Astrocyte of the hippocampus (primary cell): ENCODE results near the gene NECAP2.
A peak's percentile ranks its signal among the peaks of the same experiment; 100 is the strongest.

Experiments
- DNase-seq: peaks from one replicate; pipeline ENCODE4 v3.0.0; 2011; ENCODE audit warnings: low read depth, low spot score

The NECAP2 gene, protein sequence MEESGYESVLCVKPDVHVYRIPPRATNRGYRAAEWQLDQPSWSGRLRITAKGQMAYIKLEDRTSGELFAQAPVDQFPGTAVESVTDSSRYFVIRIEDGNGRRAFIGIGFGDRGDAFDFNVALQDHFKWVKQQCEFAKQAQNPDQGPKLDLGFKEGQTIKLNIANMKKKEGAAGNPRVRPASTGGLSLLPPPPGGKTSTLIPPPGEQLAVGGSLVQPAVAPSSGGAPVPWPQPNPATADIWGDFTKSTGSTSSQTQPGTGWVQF

DNA sequence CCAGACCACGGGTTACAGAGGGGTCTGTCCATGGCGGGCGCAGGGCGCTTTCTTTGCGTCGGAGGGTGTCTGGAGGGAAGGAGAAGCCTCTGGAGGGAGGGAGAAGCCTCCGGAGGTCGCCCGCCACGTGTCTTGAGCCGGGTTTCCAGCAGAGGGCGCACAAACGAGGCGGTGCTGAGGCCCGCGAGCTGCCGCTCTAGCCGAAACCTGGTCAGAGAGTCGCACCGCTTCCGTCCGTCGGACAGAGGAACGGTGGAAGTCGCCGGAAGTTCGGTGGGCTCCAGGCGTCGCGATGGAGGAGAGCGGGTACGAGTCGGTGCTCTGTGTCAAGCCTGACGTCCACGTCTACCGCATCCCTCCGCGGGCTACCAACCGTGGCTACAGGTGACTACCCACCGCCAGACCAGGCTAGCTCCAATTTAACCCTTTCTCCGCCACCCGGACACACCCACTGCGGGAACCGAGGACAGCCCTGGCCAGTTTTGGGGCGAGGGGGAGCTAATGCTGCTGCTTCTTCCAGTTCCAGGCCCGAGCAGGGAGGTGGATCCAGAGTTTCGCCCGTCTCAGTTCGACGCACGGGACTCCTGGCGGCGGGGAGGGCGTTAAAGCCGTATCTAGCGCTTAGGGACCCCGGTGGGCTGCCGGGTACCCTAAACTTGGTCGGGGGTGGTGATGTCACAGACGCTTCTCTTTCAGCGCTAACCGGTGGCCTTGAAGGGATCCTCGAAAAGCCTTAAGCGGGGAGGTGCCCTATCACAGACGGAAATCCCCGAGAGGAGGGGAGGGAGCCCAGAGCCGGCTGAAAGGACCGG, at the start of gene NECAP2:
Gene NECAP2 (plus strand): TSS at position 255 of the 812 bp plus-strand sequence. CDS start 38 bp downstream, at position 293.
- DNase-seq = peak; percentile 98

DNA sequence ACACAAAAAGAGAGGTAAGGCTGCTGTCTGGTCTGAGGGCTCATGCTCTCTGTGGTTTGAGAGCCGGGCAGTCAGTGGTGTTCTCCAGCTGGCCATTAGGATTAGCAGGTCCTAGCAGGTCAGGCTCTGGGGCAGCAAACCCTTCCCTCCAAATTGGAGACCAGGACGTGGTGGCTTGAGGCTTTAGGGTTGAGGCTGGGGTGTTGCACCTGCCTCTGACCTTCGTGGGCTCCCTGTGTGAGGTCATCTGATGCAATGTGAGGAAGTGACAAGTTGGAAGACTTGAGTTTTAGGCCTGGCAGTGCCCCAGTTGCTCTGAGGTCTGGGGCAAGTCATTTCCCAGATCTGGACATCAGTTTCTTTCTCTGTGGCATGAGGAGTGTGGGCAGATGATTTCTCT, 49.1 kb upstream of the NECAP2 start:
- DNase-seq = no peak

DNA sequence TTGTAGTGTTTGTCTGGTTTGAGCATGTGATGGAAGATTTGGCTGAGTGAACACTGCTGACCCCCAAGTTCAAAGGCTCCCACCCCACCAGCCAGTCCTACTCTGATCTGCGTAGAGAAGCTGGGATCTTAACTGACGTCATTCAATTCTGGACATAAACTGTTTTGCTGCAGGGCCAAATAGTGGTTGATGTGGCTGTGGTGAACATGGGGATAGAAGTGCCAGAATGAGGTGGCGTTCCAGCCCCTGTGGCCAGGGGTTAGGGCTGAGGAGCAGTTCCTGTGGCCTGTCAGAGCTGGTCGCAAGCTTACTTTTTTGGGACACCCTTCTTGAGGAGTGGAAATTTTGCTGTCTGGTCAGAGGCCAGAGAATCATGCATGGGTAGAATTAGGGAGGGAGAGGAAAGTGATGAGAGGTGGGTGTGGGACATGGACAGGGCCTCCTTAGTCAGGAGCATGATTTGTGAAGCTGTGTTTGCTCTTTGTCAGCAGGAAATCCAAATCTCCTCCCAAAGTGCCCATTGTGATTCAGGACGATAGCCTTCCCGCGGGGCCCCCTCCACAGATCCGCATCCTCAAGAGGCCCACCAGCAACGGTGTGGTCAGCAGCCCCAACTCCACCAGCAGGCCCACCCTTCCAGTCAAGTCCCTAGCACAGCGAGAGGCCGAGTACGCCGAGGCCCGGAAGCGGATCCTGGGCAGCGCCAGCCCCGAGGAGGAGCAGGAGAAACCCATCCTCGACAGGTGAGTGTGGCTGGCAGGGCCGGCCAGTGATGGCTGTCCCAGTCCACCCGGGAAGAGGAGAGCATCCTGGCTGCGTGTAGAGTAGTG, 47.6 kb upstream of the NECAP2 start:
- no peak for DNase-seq

DNA sequence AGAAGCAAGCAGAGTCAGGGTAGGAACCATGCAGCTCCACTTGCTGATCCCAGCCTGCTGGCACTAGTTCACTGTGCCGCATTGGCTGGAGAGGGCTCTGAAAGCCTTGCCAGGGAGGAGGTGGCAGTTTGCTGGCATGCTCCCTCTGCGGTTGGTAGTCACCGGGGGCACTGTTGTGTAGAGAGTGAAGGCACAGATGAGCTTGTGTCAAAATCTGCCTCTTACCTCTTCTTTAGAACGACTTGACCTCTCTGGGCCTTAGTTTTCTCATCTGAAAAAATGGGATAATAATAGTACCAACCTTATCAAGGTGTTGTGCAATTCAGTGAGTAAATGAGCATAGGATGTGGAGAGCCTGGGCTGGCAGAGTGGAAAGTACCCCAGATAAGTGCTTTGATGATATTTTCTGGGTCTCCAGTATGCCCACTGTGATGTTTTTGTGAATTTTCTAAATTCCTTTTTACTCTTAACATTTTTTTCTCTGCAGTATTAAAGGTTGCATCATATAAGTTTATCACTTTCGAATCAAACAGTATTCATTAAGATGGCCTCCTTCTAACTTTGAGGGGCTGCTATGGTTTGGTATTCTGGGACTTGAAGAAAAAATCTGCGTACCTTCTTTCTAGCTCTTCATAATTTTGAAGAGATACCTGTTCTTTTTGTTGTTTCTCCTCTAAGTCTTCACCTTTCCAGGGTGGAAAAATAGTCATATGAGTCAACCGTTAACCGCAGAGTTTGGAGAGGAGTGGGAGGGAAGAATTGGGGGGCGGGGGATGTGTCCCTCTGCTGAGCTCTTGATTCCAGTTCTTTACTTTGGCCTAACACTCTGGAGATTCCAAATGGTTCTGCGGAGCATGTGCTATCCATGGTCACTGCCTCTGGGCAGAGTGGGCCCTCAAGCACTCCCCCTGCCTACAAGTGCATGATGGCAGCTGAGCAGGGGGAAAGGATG, 46.7 kb upstream of the NECAP2 start:
- no peak for DNase-seq

DNA sequence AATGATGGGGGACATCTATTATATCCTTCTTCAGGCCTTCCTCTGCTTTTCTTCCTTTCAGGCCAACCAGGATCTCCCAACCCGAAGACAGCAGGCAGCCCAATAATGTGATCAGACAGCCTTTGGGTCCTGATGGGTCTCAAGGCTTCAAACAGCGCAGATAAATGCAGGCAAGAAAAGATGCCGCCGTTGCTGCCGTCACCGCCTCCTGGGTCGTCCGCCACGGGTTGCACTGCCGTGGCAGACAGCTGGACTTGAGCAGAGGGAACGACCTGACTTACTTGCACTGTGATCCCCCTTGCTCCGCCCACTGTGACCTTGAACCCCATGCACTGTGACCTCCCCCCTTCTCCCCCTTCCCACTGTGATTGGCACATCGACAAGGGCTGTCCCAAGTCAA, 45.5 kb upstream of the NECAP2 start:
- no peak for DNase-seq

DNA sequence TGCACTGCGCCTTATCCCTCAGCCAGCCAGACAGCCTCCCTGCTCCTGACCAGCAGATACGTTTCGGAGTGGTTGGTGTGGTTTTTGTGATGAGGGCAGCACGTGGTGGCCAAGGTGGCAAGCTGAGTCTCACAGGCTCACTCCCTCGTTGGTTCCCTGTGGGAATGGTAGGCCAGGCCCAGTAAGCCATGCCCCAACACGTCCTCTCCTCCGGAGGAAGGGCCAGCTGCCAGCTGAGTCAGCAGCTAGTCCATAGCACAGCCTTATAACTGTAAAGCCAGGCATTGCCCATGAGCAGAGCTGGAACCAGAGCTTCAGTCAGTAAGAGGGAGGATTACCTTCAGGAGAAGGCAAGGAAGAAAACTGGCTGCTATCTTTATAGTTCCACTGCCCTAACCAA, 43.9 kb upstream of the NECAP2 start:
- DNase-seq = peak; percentile 90

DNA sequence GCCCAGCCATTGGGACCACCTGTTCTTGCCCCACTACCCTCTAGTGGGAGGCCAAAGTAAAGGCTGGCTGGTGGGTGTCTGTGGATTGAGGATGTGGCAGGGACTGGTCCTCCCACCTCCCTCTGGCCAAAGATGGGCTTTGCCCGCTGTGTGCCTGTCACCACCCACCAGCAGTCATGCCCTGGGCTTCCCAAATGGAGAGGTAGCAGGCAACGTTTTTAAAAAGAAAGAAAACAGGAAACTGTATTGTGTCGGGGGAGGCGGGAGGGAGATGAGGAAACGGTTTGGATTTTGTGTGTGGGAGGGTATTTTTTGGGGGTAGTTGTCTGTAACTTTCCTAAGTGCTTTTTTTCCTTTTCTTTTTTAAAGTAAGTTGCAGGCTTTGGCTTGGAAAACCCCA, 43.4 kb upstream of the NECAP2 start:
- DNase-seq = no peak

DNA sequence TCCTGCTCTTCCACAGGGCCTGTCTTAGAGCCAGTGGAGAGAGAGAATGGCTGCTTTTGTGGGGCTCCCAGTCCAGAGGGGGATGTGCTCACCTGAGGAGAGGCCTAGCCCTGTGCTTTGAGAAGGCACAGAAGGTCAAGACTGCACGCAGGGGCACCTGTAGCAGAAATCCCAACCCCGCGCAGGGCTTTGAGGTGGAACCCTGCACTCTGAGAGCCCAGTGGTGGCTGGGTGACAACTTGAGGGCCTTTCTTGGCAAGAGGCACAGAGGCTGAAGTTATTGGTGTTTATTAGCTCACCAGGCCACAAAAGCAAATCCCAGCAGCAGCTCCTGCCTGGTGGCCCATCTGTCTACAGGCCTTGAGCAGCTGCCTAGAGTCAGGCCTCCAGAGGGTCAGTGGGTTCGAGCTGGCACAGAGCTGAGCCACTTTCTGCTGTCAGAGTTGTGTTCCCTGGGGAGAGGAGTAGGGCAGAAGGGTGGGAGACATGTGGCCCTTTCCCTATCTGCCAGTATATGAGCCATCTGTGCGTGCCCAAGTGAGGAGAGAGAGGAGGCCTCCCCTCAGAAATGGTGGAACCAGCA, 42.1 kb upstream of the NECAP2 start:
- DNase-seq = no peak

DNA sequence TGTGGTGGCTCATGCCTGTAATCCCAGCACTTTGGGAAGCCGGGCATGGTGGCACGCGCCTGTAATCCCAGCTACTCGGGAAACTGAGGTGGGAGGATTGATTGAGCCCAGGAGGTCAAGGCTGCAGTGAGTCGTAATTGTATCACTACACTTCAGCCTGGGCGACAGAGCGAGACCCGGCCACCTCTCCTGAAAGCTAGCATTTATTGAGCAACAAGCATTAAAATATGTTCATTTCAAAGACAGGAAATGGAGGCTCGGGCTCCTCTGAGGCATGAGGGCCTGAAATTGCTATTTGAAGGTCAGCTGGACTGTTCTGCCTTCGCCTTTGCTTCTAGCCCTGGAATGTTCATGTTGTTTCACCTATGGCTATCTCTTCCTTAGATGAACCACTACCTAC, 37.8 kb upstream of the NECAP2 start:
- DNase-seq = no peak

DNA sequence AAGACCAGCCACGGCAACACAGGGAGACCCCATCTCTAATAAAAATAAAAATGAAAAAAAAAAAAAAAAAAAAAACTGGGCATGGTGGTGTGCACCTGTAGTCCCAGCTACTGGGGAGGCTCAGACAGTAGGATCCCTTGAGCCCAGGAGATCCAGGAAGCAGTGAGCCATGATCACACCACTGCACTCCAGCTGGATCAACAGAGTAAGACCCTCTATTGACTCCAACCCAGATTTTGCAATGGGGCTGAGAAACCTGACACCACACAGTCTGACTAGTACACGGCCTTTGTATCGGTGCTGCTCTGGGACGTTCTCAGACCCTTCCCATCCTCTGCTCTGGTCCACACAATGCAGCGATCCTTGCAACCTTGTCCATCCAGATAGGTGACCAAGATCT, 35.1 kb upstream of the NECAP2 start:
- no peak for DNase-seq

DNA sequence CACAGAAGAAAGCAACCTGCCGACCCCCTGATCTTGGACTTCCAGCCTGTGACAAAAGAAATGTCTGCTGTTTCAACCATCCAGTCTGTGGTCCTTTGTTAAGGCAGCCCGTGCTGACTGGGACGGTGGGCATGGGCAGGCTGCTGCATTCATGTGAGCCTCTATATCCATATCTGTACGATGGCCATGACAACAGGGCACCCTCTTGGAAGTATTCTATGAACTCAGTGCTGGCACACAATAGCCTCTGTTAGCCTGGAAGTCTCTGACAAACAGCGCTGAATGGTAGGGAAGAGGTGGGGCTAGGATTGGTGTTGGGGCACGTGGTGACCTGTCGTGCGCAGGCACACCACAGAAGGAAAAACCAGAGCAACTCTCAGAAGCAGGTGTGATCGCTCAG, 33.7 kb upstream of the NECAP2 start:
- no peak for DNase-seq

DNA sequence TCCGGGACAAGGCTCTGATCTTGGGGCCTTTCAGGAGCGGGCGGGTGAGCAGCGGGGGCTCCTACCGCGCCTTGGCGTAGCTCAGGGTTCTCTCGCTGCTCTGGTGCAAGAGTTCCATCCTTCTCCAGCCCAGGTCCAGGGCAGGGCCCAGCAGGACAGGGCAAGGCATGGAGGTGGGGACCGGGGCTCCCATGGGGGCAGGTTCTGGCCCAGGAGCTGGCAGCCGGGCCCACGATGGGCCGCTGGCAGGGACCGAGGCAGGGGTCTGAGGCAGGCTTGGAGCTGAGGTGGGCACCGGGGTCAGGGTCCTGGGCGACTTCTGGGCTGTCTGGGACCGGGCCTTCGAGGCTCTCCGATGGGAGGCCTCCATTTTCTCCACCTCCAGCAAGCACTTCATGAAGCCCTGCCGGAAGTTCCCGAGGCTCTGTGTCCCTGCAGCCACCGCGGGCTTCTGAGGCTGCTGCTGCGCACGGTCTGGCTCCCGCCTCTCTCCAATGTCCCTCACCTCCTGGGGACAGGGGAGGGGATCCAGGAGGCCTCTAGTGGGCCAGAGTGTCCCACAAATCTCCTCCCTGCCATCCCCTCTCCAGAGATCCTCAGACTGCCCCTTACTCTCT, 30.9 kb upstream of the NECAP2 start:
- DNase-seq = no peak

DNA sequence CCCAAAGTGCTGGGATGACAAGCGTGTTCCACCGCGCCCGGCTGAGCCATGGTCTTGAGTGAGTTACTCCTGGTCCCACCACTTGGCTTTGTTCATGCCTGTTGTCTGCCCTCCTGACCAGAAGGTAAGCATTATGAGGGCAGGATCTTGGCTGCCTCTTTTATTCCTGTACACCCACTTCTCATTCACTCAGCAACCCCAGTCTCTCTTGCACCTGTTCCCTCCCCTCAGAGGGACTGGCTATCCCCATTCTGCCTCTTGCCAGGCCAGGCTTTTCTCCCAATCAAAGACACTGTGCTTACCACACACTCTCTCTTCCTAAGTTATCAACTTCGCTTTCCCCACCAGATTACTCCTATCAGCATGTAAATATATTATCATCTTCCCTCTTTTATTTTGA, 29.7 kb upstream of the NECAP2 start:
- no peak for DNase-seq

DNA sequence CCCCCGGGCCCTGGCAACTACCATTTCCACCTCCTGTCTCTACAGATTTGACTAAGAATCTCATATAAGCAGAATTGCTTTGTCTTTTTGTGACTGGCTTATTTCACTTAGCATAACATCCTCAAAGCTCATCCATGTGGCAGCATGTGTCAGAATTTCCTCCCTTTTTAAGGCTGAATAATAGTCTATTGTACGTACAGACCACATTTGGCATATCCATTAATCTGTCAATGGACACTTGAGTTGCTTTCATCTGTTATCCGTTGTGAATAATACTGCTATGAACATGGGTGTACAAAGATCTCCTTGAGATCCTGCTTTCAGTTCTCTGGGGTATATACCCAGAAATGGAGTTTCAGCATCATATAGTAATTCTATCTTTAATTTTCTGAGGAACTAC, 27.3 kb upstream of the NECAP2 start:
- no peak for DNase-seq

DNA sequence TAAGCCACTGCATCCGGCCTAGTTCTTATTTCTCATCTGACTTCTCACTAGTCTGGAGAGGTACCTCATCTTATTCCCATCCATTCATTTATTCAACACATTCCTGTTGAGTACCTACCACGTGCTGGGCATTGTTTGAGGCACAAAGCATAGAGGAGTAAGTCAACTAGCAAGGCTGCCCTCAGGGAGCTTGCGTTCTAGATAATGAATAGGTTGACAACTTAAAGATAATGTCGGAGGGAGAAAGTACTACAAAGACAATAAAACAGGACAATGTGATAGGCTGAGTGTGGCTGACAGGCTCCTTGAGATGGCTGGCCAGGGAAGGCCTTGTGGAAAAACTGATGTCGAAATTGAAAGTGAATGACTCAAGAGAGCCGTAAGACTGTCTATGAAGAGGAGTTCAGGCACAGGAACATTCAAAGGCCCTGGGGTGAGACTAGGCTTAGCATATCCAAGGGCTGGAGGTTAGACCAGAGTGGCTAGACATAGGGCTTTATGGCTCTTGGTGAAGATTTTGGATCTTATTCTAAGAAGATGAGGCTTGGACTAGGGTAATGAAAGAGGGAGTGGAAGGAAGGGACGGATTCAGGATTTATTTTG, 21.6 kb upstream of the NECAP2 start:
- no peak for DNase-seq

DNA sequence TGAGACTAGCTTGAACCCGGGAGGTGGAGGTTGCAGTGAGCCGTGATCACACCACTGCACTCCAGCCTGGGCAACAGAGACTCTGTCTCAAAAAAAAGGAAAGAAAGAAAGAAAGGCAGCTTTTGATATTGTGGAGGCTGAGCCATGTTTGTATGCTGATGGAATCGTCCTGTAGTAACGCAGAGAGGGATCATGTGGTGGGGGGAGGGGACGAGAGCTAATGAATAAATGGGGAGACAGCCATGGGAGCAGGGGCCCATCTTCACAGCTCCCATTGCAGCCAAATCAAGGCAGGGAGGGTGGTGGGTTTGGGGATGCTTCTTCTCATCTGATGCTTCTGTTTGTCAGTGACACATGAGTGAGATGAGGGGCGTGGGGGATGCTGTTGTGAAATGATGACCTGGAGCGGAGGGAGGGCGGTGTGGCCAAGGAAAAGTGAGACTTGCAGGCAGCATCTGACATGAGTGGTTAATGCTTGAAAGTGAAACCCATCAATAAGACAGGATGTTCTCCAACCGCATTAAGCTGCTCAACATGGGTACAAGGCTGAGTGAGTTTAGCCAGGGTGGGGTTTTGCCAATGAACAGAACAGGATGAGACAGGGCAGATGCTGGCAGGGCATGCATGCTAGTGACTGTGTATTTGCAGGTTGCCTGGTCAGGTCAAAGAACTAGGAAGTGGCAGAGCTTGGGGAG, 20.0 kb upstream of the NECAP2 start:
- DNase-seq = no peak

DNA sequence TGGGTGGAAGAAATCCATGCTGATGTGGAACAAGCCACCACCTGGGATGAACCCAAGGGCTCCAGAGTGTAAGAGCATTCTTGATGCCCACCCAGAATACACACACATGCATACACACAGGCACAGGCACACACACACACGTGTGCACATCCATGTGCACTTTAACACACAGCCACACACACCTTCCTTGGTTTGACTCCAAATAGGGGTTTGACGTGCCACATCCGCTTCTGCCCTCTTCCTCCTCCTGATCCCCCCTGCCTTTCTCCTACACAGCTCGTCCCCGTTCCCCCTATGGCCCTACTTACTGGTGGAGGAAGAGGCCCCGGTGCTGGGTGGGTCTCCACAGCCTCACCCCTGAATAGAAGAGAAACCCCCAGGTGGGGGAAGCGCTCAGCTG, 19.3 kb upstream of the NECAP2 start:
- no peak for DNase-seq

DNA sequence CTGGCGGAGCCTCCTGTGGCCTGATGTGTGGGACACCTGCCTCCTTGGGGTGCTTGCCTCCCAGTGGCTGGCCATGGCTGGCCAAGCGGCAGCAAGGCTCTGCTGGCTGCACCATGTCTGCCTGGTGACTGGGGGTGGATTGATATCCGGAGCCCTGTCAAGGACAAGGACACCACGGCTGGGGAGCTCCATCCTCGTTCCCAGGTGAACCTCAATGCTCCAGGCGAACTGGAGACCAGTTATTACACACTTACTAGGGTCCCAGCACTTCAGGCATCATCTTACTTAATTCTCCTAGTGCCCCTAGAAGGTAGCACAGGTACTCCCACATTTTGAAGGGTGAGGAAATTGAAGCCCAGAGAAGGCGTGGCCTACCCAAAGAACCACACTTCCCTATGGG, 18.5 kb upstream of the NECAP2 start:
- DNase-seq = no peak
